SK-N-SH treated with all-trans-retinoic acid at 6 μM for 48 hours (cell line): Measurements from ENCODE around the gene RSPRY1.

Source experiments
- ATAC-seq: fragments of 200-7000 bp; cut with Tn5 transposase; 3 replicates; pipeline ENCODE4 v1.9.1; 2020; ENCODE audit warnings: mild to moderate bottlenecking, moderate library complexity
- ARNTL ChIP-seq: fragments of 450-650 bp; formaldehyde crosslinking; IDR thresholded peaks from 2 replicates; pipeline ENCODE4 v1.5.0; 2020; ENCODE audit warnings: low read depth, mild to moderate bottlenecking, moderate library complexity, borderline replicate concordance
- BACH2 ChIP-seq: fragments of 250-450 bp; sonication (Bioruptor Pico); IDR thresholded peaks from 2 replicates; pipeline ENCODE4 v1.9.0; 2021; ENCODE audit warnings: mild to moderate bottlenecking, borderline replicate concordance
- ESRRG ChIP-seq: fragments of 250-450 bp; sonication (Bioruptor Pico); IDR thresholded peaks from 2 replicates; pipeline ENCODE4 v1.6.1; 2021; ENCODE audit warnings: mild to moderate bottlenecking
- GLIS3 ChIP-seq: fragments of 250-450 bp; sonication (Bioruptor Pico); IDR thresholded peaks from 2 replicates; pipeline ENCODE4 v1.5.0; 2020; ENCODE audit warnings: mild to moderate bottlenecking, moderate library complexity
- ISL1 ChIP-seq: fragments of 250-450 bp; sonication (Bioruptor Pico); IDR thresholded peaks from 2 replicates; pipeline ENCODE4 v2.1.2; 2022; ENCODE audit warnings: mild to moderate bottlenecking, moderate library complexity
- OSR1 ChIP-seq: fragments of 250-450 bp; sonication (Bioruptor Pico); IDR thresholded peaks from 2 replicates; pipeline ENCODE4 v1.8.0; 2022; ENCODE audit warnings: moderate library complexity, mild to moderate bottlenecking, inconsistent platforms
- PPARA ChIP-seq: fragments of 250-450 bp; sonication (Bioruptor Pico); IDR thresholded peaks from 2 replicates; pipeline ENCODE4 v1.5.0; 2020; ENCODE audit warnings: mild to moderate bottlenecking, borderline replicate concordance
- RARB ChIP-seq: fragments of 250-450 bp; sonication (Bioruptor Pico); IDR thresholded peaks from 2 replicates; pipeline ENCODE4 v1.8.0; 2021; ENCODE audit warnings: mild to moderate bottlenecking, moderate library complexity
- TCF4 ChIP-seq: fragments of 250-450 bp; sonication (Bioruptor Pico); IDR thresholded peaks from 2 replicates; pipeline ENCODE4 v1.8.0; 2021; ENCODE audit warnings: mild to moderate bottlenecking, moderate library complexity, borderline replicate concordance
- TOX ChIP-seq: fragments of 250-450 bp; sonication (Bioruptor Pico); IDR thresholded peaks from 2 replicates; pipeline ENCODE4 v1.8.0; 2021; ENCODE audit warnings: mild to moderate bottlenecking, moderate library complexity, borderline replicate concordance
- ZC3H10 ChIP-seq: fragments of 250-450 bp; sonication (Bioruptor Pico); IDR thresholded peaks from 2 replicates; pipeline ENCODE4 v1.5.1; 2021; ENCODE audit warnings: mild to moderate bottlenecking, moderate library complexity
- ZFP3 ChIP-seq: fragments of 250-450 bp; sonication (Bioruptor Pico); IDR thresholded peaks from 2 replicates; pipeline ENCODE4 v1.5.0; 2020; ENCODE audit warnings: mild to moderate bottlenecking, moderate library complexity
- ZFP30 ChIP-seq: fragments of 450-650 bp; formaldehyde crosslinking; IDR thresholded peaks from 2 replicates; pipeline ENCODE4 v1.5.0; 2022; ENCODE audit warnings: mild to moderate bottlenecking, moderate library complexity
- ZNF565 ChIP-seq: fragments of 450-650 bp; formaldehyde crosslinking; conservative IDR thresholded peaks from 2 replicates; pipeline ENCODE4 v1.5.0; 2020; ENCODE audit warnings: low read depth, mild to moderate bottlenecking, moderate library complexity
- ZNF70 ChIP-seq: fragments of 450-650 bp; formaldehyde crosslinking; IDR thresholded peaks from 2 replicates; pipeline ENCODE4 v1.5.0; 2020; ENCODE audit warnings: mild to moderate bottlenecking, moderate library complexity
- ZNF8 ChIP-seq: fragments of 450-650 bp; formaldehyde crosslinking; IDR thresholded peaks from 2 replicates; pipeline ENCODE4 v1.5.0; 2020; ENCODE audit warnings: mild to moderate bottlenecking, moderate library complexity
- TF ChIP-seq, protein P1 (sequence below): fragments of 250-450 bp; sonication (Bioruptor Pico); IDR thresholded peaks from 2 replicates; pipeline ENCODE4 v1.5.1; 2020; ENCODE audit warnings: low read depth, mild to moderate bottlenecking, moderate library complexity
- TF ChIP-seq, protein P2 (sequence below): fragments of 250-450 bp; sonication (Bioruptor Pico); IDR thresholded peaks from 2 replicates; pipeline ENCODE4 v1.5.1; 2021; ENCODE audit warnings: mild to moderate bottlenecking, moderate library complexity
- TF ChIP-seq, protein P3 (sequence below): fragments of 250-450 bp; sonication (Bioruptor Pico); IDR thresholded peaks from 2 replicates; pipeline ENCODE4 v1.8.0; 2020; ENCODE audit warnings: mild to moderate bottlenecking, moderate library complexity, borderline replicate concordance

The RSPRY1 gene

DNA sequence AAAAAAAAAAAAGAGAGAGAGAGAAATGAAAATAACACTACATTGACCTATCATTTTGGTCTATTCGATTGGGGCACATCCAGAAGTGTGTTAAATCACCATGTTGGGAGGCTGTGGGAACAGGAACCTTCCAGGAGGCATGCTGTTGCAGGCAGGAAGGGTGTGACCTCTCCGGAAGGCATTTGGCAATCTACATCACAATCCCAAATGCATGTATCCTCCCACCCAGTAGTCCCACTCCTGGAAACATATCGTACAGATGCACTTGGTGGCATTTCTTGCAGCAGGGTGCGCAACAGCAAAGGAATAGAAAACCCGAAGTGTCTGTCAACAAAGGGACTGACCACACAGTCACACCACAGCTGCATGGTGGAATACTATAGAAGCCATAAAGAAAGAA is 90.5 kb downstream of the RSPRY1 start:
- TF ChIP-seq PPARA (CRISPR knock-in tag) (no peak), TOX (CRISPR knock-in tag) (no peak), ZNF8 (CRISPR knock-in tag) (no peak), ARNTL (no peak), ZNF70 (CRISPR knock-in tag) (no peak), ISL1 (no peak), OSR1 (CRISPR knock-in tag) (no peak), ZFP30 (no peak), ZFP3 (CRISPR knock-in tag) (no peak)
- TF ChIP-seq, protein P1, sequence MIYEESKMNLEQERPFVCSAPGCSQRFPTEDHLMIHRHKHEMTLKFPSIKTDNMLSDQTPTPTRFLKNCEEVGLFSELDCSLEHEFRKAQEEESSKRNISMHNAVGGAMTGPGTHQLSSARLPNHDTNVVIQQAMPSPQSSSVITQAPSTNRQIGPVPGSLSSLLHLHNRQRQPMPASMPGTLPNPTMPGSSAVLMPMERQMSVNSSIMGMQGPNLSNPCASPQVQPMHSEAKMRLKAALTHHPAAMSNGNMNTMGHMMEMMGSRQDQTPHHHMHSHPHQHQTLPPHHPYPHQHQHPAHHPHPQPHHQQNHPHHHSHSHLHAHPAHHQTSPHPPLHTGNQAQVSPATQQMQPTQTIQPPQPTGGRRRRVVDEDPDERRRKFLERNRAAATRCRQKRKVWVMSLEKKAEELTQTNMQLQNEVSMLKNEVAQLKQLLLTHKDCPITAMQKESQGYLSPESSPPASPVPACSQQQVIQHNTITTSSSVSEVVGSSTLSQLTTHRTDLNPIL (CRISPR knock-in tag): no peak
- TF ChIP-seq, protein P2, sequence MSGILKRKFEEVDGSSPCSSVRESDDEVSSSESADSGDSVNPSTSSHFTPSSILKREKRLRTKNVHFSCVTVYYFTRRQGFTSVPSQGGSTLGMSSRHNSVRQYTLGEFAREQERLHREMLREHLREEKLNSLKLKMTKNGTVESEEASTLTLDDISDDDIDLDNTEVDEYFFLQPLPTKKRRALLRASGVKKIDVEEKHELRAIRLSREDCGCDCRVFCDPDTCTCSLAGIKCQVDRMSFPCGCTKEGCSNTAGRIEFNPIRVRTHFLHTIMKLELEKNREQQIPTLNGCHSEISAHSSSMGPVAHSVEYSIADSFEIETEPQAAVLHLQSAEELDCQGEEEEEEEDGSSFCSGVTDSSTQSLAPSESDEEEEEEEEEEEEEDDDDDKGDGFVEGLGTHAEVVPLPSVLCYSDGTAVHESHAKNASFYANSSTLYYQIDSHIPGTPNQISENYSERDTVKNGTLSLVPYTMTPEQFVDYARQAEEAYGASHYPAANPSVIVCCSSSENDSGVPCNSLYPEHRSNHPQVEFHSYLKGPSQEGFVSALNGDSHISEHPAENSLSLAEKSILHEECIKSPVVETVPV (CRISPR knock-in tag): no peak
- no peak for ATAC-seq

DNA sequence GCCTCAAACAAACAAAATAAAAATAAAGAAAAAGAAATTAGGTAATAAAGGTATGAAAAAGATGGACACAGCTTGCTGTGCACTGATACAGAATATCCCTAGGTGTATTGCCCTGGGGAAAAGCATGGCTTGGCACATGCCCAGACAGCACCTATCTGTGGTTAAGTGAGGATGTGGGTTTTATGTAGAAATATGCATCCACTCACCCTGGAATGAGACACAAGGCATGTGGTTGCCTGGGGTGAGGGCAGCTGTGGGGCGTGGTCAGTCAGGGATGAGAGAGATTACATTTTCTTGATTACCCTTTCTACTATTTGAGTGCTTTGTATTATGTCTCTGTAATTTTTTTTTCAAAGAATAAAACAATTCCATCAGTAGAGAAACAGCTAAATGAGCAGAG is 91.5 kb downstream of the RSPRY1 start:
- TF ChIP-seq, protein P3, sequence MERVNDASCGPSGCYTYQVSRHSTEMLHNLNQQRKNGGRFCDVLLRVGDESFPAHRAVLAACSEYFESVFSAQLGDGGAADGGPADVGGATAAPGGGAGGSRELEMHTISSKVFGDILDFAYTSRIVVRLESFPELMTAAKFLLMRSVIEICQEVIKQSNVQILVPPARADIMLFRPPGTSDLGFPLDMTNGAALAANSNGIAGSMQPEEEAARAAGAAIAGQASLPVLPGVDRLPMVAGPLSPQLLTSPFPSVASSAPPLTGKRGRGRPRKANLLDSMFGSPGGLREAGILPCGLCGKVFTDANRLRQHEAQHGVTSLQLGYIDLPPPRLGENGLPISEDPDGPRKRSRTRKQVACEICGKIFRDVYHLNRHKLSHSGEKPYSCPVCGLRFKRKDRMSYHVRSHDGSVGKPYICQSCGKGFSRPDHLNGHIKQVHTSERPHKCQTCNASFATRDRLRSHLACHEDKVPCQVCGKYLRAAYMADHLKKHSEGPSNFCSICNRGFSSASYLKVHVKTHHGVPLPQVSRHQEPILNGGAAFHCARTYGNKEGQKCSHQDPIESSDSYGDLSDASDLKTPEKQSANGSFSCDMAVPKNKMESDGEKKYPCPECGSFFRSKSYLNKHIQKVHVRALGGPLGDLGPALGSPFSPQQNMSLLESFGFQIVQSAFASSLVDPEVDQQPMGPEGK (CRISPR knock-in tag): no peak
- TF ChIP-seq ZFP30 (no peak), RARB (CRISPR knock-in tag) (no peak), ESRRG (no peak)
- TF ChIP-seq, protein P1 (CRISPR knock-in tag): no peak
- ATAC-seq: peak; percentile 78

DNA sequence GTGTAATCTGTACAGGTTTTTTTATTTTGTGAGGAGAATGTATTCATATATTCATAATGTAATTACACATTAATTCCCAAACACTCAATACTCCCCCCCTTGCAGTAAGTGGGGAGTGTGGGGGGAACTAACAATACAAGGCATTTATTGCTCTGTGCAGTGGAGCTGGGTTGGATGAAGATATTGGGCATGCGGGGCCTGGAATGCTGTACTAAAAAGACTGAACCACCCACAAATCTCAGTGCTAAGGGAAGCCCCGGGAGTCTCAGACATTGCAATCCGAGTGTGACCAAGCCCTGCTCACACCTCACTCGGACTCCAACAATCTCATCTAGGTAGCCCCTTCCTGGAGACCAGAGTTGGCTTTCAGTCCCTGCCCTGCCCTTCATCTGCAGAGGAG is 92.4 kb downstream of the RSPRY1 start:
- ATAC-seq: no peak
- TF ChIP-seq ESRRG (no peak), ARNTL (no peak), ZNF565 (CRISPR knock-in tag) (no peak), ZNF8 (CRISPR knock-in tag) (no peak), GLIS3 (CRISPR knock-in tag) (no peak), RARB (CRISPR knock-in tag) (no peak), BACH2 (CRISPR knock-in tag) (no peak)
- TF ChIP-seq, protein P3 (CRISPR knock-in tag): no peak
- TF ChIP-seq, protein P2 (CRISPR knock-in tag): no peak

DNA sequence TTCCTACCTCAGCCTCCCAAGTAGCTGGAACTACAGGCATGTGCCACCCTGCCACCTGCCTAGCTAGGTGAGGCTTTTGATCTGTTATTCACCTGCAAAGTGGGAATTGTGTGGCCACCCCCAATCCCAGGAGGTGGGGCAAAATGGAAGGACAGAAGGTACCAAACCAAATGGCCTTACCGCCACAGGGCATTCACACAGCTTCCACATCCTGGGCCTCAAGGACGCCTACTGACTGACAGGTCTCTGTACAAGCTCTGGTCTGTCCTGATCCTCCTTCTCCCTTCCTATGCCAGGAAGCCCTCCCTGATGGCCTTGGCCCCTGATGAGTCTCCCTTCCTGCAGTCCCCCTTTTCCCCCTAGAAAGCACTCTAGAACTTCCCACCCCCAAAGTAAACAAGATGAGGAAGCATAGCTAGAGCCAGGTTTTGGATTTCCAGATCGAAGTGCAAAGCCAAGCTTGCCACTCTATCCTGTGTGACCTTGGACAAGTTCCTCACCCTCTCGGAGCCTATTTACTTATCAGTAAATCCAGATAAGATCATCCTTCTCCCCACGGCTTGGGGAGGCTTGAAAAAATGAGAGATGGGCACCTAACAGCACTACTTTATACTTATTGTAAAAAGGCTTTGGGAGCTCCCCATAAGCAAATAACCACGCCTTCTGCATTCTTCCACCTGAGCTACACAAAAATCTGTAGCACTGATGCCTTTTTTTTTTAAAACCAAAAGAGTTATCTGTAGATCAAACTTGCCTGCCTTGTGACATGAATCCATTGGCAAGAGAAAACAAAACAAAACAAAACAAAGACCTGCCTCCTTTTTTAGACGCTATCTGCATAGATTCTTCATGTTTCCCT is 93.9 kb downstream of the RSPRY1 start:
- no peak for TF ChIP-seq ZNF565 (CRISPR knock-in tag)
- no peak for TF ChIP-seq TCF4 (CRISPR knock-in tag)
- TF ChIP-seq, protein P1 (CRISPR knock-in tag): no peak
- no peak for TF ChIP-seq ZFP30
- no peak for TF ChIP-seq ESRRG
- TF ChIP-seq, protein P3 (CRISPR knock-in tag): no peak
- no peak for TF ChIP-seq TOX (CRISPR knock-in tag)
- no peak for TF ChIP-seq ZC3H10
- TF ChIP-seq ZNF8 (CRISPR knock-in tag): no peak
- no peak for TF ChIP-seq GLIS3 (CRISPR knock-in tag)
- no peak for ATAC-seq
